Fibroblast of lung (primary cell): Measurements from ENCODE around the gene CDH4.

Experiments
- CTCF ChIP-seq, 2 donors: IDR thresholded peaks in 1 of 2; conservative IDR thresholded peaks in 1 of 2; 1 replicate in 1 of 2; 2 replicates in 1 of 2; pipeline ENCODE4 v1.5.1; 2011 to 2012; ENCODE audit warnings: low read length in 2 of 2, control low read depth in 1 of 2, inconsistent platforms in 1 of 2, low read depth in 1 of 2, mild to moderate bottlenecking in 1 of 2
- EZH2 ChIP-seq: IDR thresholded peaks from 2 replicates; pipeline ENCODE4 v1.5.1; 2012; ENCODE audit warnings: low read length, control low read depth, mild to moderate bottlenecking; ENCODE audit errors: missing control alignments

GRCh38 chr20:61546641-61547040, 294.6 kb downstream of the CDH4 start:
- no peak for TF ChIP-seq CTCF (conservative IDR thresholded peaks at IDR 0.05 in 1 of 2, IDR thresholded peaks at IDR 0.05 in 1 of 2; ENCODE audit: low read depth in 1 of 2, low read length in 2 of 2)
- TF ChIP-seq EZH2, result no peak
